ENCODE measurements around the gene GPD1.

Gene GPD1

GRCh38 chr12:50103767-50104321 is at the start of gene GPD1:
Gene GPD1 (plus strand): TSS chr12:50104008. CDS start chr12:50104051, 43 bp downstream.
- peak; percentile 81 for DNase-seq
- in situ Hi-C loops (cut with HindIII; ENCODE audit: low pct_ligation_motif_present, low pct_unique_long_range_greater_than_20kb, low sequenced_read_pairs), result no loop called here

- DNase-seq, result peak; percentile 70
- in situ Hi-C loops (cut with HindIII; ENCODE audit: low pct_ligation_motif_present, low pct_unique_long_range_greater_than_20kb, low sequenced_read_pairs), result loop anchor here (25.0 kb wide), 2 partner anchors 94 to 194 kb away; partner anchors contain the start of genes AQP2, AQP5 and AQP6
Observed at GRCh38 chr12:50055831-50056638, 47.8 kb upstream of the GPD1 start.

DNA sequence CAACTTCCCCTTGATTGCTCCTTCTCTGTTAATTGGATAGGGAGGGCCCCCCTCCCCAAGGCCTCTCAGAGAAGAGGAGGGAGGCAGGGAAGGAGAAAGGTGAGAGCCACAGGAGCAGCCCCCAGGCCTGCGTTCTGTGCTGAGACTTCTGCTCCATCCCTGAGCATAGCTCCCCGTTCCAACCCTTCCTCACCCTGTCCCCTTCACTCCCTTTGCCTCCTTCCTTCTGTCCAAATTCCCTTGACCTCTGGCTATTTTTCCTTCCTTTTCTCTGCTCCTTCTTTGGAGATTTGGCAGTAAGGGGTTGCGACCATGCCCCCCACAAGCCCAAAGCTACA is 47.2 kb upstream of the GPD1 start:
- in situ Hi-C loops (cut with HindIII; ENCODE audit: low pct_ligation_motif_present, low pct_unique_long_range_greater_than_20kb, low sequenced_read_pairs), result loop anchor here (25.0 kb wide), 2 partner anchors 94 to 194 kb away; partner anchors contain the start of genes AQP2, AQP5 and AQP6
- DNase-seq, result no peak

DNA sequence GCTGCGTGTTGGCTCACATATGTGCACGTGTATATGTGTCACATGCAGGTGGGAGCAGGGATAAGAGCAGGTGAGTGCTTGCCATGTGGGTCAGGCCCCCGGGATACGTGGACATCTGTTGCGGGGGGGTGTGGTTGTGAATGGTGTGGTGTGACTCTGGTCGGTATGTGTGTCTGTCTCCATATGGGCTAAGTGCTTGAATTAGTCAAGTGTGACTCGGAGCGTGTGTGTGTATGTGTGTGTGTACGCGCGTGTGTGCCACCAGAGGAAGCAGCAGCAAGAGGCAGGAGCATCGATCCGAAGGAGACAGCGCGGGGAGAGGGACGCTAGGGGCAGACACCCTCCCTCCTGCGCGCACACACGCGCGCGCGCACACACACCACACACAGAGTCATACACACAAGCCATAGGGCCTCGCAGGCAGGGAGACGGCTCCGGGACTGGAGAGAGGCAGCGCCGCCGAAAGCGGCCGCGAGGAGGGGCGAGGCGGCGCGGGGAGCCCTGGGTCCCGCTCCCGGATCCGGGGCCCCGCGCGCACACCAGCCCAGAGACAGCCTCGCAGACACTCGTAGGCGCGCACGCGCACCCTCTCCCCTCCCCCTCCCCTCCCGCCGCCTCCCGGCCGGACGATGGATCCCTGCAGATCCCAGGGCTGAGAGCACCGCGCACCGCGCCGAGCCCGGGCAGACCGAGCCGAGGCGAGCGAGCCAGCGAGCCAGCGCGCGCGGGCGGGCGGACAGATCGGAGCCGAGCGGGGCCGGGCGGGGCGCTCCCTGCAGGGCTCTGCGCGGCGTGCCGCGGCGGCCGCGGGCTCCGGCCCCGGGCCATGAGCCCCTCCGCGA is 46.6 kb upstream of the GPD1 start, which contains the start of gene ASIC1:
TSS of gene ASIC1 (plus strand) at position 597 of the 842 bp plus-strand sequence. CDS start 1,171 bp downstream, outside the sequence.
- peak; percentile 72 for DNase-seq
- in situ Hi-C loops (cut with HindIII; ENCODE audit: low pct_ligation_motif_present, low pct_unique_long_range_greater_than_20kb, low sequenced_read_pairs), result loop anchor here (25.0 kb wide), 2 partner anchors 95 to 195 kb away; partner anchors contain the start of genes AQP2, AQP5 and AQP6

DNA sequence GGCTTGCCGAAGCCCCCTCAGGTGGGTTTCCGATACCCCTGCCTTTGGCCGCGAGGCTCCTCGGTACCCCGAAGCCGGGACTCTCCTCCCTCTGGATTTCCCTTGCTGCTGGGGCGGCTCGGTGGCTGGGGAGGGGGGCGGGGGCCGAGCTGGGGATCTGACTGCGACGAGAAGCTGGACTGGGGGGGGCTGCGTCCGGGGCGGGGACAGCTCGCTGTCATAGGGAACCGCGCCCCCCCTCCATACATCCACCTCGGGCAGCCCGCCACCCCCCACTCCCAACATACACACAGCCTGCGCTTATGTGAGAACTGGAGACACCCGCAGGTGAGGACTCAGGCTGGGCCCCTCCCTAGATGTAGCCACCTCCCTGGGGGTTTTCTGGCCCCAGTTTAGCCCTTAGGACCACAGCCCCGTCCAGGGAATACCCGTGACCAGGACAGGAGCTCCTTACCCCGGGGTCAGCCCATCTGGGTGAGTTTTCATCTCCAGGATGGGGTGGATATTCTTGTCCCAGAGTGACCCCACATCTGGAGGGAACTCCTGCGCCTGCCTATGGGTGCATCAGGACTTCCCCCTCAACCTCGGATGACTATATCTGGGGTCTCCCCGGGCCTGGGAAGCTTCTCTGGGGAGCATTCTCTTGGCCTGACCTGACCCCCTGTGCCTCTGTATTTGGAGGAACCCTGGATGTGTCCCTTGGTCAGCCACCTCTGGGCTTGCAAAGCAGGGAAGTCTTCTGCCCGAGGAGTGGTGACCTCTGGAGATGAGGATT is 45.7 kb upstream of the GPD1 start:
- DNase-seq, result no peak
- in situ Hi-C loops (cut with HindIII; ENCODE audit: low pct_ligation_motif_present, low pct_unique_long_range_greater_than_20kb, low sequenced_read_pairs), result loop anchor here (25.0 kb wide), 2 partner anchors 96 to 196 kb away; partner anchors contain the start of genes AQP2, AQP5 and AQP6

- in situ Hi-C loops (cut with HindIII; ENCODE audit: low pct_ligation_motif_present, low pct_unique_long_range_greater_than_20kb, low sequenced_read_pairs), result loop anchor here (25.0 kb wide), 2 partner anchors 97 to 197 kb away; partner anchors contain the start of genes AQP2, AQP5 and AQP6
- DNase-seq, result no peak
Observed at GRCh38 chr12:50058743-50059312, 45.0 kb upstream of the GPD1 start.

DNA sequence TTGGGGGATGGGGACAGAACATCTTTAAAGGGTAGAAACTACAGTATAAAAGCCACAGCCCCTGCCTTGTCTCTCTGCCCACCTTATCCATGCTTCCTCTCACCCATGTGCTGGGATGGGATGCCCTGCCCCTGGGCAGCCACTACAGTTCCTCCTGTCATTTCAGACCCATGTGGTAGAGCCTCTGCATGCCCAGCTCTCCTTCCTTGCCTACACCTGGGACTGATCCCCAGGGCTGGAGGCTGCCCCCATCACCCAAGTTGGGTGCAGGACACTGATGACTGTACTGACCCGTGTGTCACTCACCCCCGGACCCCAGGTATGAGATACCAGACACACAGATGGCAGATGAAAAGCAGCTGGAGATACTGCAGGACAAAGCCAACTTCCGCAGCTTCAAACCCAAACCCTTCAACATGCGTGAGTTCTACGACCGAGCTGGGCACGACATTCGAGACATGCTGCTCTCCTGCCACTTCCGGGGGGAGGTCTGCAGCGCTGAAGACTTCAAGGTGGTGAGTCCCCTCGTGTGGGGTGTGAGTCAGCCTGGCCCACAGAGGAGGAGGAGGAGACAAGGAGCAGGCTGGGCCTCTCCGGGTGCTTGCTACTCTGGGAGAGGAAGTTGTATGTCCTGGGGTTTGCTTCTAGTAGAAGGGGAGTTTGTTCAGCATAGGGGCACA is 44.2 kb upstream of the GPD1 start:
- DNase-seq, result no peak
- in situ Hi-C loops (cut with HindIII; ENCODE audit: low pct_ligation_motif_present, low pct_unique_long_range_greater_than_20kb, low sequenced_read_pairs), result loop anchor here (25.0 kb wide), 2 partner anchors 97 to 197 kb away; partner anchors contain the start of genes AQP2, AQP5 and AQP6

DNA sequence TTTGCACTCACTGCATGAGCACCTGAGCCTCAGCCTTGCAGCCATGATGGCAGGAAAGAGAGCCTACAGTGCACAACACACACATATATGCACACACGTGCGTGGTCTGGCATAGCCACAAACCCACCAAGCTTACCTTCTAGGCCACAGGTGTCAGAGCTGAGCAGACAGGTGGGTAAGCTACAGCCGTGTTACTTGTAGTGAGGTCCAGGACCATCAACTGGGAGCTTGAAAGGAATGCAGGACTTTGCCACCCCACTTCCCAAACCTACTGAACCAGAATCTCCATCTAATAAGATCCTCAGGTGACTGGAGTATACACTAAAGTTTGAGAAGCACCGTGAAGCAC is 43.7 kb upstream of the GPD1 start:
- in situ Hi-C loops (cut with HindIII; ENCODE audit: low pct_ligation_motif_present, low pct_unique_long_range_greater_than_20kb, low sequenced_read_pairs), result loop anchor here (25.0 kb wide), 2 partner anchors 98 to 198 kb away; partner anchors contain the start of genes AQP2, AQP5 and AQP6
- no peak for DNase-seq

GRCh38 chr12:50061171-50061570 is 42.6 kb upstream of the GPD1 start:
- no peak for DNase-seq
- in situ Hi-C loops (cut with HindIII; ENCODE audit: low pct_ligation_motif_present, low pct_unique_long_range_greater_than_20kb, low sequenced_read_pairs), result loop anchor here (25.0 kb wide), 2 partner anchors 99 to 199 kb away; partner anchors contain the start of genes AQP2, AQP5 and AQP6

DNA sequence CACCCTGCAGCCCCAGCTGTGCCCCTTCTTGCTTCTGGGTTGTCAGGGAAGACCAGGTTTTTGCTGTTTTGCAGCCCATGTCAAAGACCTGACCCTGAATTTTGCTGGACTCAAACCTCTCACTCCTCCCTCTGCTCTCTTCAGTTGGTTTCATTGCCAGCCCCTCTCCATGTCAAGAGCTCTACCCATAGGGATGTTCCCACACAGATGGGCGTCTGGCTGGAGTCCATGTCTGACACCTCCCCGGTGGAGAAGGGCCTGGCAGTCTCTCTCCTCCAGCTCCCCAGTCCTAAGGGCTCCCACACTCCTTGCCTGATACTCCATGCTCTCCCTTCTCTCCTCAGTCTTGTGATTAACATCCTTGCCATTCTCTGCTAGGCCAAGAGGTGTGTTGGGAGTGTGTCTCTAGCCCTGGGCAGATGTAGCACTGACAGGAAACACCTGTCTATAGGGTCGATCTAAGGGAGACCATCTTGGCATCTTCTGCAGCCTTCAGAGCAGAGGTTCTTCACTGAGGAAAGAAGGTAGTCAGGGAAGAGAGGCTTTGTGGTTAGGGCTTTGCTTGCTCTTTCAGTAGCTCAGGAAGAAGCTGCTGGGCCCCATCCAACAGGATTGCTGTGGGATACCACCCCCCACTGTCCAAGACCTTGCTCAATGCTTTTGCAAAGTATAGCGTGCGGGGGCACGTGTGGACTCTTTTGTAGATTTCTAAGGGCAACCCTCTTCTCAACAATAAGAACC is 41.7 kb upstream of the GPD1 start:
- DNase-seq, result no peak
- in situ Hi-C loops (cut with HindIII; ENCODE audit: low pct_ligation_motif_present, low pct_unique_long_range_greater_than_20kb, low sequenced_read_pairs), result loop anchor here (25.0 kb wide), 2 partner anchors 100 to 200 kb away; partner anchors contain the start of genes AQP2, AQP5 and AQP6

- no peak for DNase-seq
- in situ Hi-C loops (cut with HindIII; ENCODE audit: low pct_ligation_motif_present, low pct_unique_long_range_greater_than_20kb, low sequenced_read_pairs), result loop anchor here (25.0 kb wide), 2 partner anchors 101 to 201 kb away; partner anchors contain the start of genes AQP2, AQP5 and AQP6
Observed at GRCh38 chr12:50062728-50063460, 40.9 kb upstream of the GPD1 start.

DNA sequence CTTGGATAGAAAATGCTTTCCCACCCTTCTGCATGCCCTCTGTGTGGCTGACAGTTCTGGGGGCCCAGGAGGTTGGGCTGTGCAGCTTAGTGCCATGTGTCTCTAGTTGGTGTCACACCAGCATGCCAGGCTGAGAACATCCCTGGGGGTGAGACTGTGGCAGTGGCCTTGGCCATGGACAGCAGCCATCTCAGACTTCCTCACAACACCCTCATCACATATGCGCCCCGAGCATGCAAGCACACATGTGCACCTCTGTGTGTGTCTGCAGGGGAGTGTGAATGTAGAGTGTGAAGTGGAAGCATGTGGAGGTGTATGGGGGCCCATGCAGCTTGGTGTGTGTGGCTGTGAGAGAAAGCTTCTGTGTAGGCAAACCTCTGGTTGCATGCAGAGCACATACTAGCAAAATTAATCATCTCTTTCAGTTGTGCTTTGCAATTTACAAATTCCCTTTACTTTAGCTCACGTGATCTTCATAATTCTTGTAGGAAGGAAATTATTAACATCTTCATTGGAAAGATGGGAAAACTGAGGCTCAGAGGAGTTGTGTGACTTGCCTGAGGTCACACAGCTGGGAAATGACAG is 38.0 kb upstream of the GPD1 start:
- no peak for DNase-seq
- in situ Hi-C loops (cut with HindIII; ENCODE audit: low pct_ligation_motif_present, low pct_unique_long_range_greater_than_20kb, low sequenced_read_pairs), result loop anchor here (25.0 kb wide), 2 partner anchors 104 to 204 kb away; partner anchors contain the start of genes AQP2, AQP5 and AQP6

DNA sequence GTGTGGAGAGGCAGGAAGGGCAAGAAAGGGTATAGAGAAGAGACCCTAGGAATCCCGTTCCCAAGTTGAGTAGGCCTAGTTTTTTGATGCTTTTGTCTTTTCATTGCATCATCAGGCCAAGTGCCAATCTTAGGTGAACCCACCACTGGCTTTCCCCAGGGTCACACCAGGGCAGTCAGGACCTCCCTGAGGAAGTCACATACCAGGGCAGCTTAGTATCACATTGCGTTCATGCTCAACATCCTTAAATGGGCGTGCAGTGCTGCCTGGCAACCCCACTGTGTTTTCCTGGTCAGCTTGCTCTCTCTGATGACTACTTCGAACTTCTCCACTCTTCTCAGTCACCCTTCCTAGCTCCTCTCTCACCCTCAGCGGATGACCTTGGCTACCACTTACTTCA is 37.4 kb upstream of the GPD1 start:
- DNase-seq, result peak; percentile 30
- in situ Hi-C loops (cut with HindIII; ENCODE audit: low pct_ligation_motif_present, low pct_unique_long_range_greater_than_20kb, low sequenced_read_pairs), result loop anchor here (25.0 kb wide), 2 partner anchors 104 to 204 kb away; partner anchors contain the start of genes AQP2, AQP5 and AQP6

- no peak for DNase-seq
- in situ Hi-C loops (cut with HindIII; ENCODE audit: low pct_ligation_motif_present, low pct_unique_long_range_greater_than_20kb, low sequenced_read_pairs), result loop anchor here (25.0 kb wide), 2 partner anchors 107 to 207 kb away; partner anchors contain the start of genes AQP2, AQP5 and AQP6
Observed at GRCh38 chr12:50069069-50069468, 34.7 kb upstream of the GPD1 start.

DNA sequence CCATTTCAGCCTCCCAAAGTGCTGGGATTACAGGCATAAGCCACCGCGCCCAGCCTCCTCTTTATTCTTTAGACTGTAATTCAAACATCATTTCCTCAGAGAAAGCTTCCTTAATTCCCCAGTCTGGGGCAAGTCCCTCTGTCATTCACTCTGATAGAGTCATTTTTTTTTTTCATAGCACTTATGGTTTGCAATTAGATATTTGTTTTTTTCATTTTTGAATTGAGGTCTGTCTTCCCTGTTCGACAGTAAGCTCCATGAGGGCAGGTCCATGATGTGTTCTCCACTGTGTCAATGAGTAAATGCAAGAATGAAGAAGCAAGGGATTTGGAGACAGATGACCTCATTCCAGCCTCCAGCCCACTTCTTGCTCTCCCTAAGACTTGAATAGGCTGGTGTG is 34.3 kb upstream of the GPD1 start:
- DNase-seq, result no peak
- in situ Hi-C loops (cut with HindIII; ENCODE audit: low pct_ligation_motif_present, low pct_unique_long_range_greater_than_20kb, low sequenced_read_pairs), result loop anchor here (25.0 kb wide), 2 partner anchors 107 to 207 kb away; partner anchors contain the start of genes AQP2, AQP5 and AQP6

Measured in ACHN (cell line).